Stimulated activated CD4-positive, alpha-beta T cell treated with anti-CD3 and anti-CD28 coated beads, Interleukin-4, amount 100 ng/mL, for 24 hours (primary cell): ENCODE data around the gene ZNF423.

Experiments
- DNase-seq: peaks from one replicate; pipeline ENCODE4 v3.0.0-alpha.2; 2020

The ZNF423 gene

GRCh38 chr16:49463529-49463928, 392.4 kb downstream of the ZNF423 start:
- peak; percentile 40 for DNase-seq

GRCh38 chr16:49462989-49463371, 392.9 kb downstream of the ZNF423 start:
- DNase-seq = no peak

DNA sequence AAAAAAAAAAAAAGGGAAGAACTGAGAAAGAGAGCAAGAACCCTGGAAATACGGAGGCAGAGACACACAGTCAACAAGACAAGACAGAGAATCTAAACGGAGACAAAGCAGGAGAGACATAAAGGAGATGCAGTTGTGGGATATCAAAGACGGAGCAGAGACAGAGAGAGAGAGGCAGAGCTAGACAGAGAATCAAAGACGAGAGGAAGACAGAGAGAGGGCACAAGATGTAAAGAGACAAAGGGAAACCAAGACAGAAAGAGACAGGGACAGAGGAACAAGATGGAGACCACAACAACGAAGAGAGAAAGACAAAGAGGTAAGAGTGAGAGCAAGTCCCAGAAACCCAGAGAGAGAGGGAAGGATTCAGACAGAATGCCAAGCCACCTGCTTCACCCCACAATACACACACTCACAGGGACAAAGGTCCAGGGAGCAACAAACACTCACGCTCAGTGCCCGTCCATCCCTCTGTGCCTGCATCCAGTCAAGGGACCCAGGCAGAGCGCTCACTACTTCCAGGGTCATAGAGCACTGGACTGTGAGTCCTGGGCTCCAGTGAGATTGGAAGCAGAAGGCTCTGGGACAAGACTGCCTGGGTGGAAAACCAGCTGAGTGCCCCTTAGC, 393.4 kb downstream of the ZNF423 start:
- DNase-seq = no peak

DNA sequence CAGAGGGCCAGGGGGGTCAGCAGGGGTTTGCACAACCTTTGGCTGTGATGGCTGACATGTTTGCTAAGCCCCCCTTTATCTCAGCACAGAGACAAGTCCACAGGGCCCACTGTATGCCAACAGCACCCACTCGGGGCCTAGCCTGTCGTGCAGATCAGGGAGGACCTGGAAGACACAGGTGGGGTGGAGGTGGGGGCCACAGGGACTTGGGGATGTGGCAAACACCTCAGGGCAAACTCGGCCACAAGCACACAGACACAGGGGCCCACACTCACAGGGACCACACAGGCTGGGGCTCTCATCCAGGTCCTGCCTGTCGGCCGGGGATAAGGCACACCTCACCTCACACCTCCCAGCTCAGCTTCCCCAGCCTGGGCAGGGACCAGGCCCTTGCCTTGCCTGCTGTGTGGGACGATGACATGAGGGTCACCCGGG, 394.4 kb downstream of the ZNF423 start:
- DNase-seq = no peak

DNA sequence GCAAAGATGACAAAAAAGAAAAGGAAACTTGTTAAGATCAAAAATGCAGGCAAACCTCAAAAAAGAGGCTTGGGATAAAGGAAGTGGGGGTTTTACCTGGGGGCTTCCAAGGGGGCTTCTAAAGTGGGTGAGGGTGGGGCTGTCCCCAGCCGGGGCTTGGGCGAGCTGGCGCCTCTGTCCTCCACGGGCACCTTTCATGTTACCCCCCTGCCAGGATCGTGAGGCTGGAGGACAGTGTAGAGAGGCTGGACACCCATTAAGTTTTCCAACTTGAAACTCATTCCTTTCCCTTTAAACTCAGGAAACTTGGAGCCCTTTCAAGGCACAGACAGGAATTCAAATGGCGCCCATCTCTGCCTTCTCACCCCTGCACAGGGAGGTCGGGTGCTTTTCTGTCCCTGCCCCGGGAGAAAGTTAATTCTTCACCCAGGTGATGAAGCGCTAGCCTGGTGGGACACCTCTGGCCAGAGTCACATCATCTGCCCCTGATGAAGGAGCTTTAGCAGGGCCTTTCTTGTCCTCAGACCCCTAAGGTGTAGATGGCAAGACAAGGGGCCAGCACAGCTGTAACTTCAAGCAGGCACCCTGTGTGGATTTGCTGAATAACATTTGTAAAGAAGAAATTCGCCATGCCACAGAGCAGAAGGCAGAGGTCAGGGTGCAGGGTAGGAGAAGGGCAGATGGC, 395.0 kb downstream of the ZNF423 start:
- no peak for DNase-seq

GRCh38 chr16:49459953-49460735, 395.8 kb downstream of the ZNF423 start:
- no peak for DNase-seq

GRCh38 chr16:49458656-49459445, 397.1 kb downstream of the ZNF423 start:
- no peak for DNase-seq

- no peak for DNase-seq
Observed at GRCh38 chr16:49458243-49458642, 397.7 kb downstream of the ZNF423 start.

DNA sequence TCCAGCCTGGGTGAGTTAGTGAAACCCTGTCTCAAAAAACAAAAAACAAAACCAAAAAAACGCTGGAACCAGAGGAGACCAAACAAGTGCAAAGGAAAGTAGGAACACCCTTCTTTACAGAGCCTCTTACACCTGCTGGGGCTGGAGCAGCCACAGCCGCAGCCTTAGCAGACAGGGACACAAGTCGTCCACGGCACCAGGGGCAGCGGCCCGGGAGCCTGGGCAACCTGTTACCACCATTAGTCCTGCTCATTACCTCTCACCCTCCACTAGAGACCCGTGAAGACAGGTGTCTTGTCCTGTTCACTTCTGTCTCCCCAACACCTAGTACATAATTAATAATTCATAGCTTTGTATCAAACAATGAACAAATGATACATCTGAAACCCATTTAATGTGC, 398.7 kb downstream of the ZNF423 start:
- no peak for DNase-seq

GRCh38 chr16:49456763-49457162, 399.1 kb downstream of the ZNF423 start:
- DNase-seq = no peak

GRCh38 chr16:49455991-49456745, 399.7 kb downstream of the ZNF423 start:
- DNase-seq = no peak

GRCh38 chr16:49455181-49455990, 400.5 kb downstream of the ZNF423 start:
- no peak for DNase-seq

DNA sequence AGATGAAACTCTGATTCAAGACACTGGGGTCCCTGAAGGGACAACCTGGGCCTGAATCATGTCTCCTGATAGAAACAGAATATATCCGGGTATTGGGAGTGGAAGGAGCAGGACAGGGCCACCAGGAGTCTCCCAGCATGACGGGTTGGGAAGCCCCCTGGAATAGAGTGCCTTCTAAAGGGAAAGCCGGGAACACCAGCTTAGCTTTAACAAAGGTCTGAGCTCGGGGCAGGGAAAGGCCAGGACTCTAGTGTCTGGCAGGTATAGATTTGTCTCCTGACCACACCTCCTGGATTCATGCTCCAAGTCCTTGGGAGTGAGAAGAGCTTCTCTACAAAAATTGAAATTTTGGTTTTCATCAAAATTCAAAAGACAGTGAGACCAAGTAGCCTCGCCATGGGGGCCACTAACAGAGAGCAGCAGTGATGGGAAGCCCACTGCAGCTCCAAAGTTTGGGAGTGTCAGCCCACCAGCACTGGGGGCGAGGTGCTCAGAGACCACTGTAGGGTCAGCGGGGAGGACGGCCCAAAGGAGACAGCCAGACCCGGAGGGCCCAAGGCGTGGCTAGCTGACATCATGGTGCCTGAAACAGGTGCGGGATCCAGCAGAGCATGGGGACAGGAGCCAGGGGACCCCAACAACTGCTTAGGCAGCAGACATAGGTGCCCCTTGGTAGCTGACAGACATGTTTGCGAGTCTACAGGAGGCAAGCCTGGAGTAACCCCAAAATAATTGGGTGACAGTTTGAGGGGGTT, 401.3 kb downstream of the ZNF423 start:
- no peak for DNase-seq

DNA sequence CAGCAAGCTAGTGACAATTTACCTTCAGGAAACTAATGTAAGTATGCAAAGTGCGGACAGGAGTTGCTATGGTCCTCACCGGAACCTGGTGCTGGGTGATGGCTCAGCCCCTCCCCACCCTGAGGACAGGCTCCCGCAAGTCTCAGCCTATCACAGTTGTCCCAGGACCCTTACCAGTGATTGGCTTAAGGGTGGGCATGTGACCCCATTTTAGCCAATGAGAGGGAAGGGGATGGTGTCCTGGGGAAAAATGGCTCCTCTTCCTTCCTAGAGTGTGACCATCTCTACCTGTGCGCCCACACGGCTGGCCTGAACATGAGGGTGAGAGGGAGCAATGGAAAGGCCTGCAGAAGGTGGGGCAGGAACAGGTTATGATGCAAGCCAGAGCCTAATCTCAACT, 401.9 kb downstream of the ZNF423 start:
- DNase-seq = no peak

- no peak for DNase-seq
Observed at GRCh38 chr16:49453021-49453420, 402.9 kb downstream of the ZNF423 start.

DNA sequence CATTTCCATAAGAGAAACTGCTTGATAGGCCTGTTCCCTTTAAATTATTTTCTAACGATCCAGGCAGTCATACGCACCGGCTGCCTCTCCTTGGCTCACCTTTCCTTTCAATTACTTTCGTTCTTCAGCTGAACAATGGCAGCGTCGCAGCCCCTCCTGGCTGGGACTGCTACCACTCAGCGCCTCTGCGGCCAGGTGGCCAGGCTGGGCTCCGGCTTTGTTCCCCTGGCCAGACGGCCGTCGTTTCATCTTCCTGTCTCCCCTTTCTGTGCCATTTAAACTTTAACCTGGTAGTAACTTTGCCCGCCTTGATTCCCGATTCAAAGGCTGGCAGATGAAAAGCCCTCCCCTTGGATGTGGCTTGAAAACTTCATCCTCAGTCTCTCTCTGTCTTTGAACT, 403.3 kb downstream of the ZNF423 start:
- no peak for DNase-seq

- no peak for DNase-seq
Observed at GRCh38 chr16:49452108-49452507, 403.8 kb downstream of the ZNF423 start.

- DNase-seq = no peak
Observed at GRCh38 chr16:49446805-49447204, 409.1 kb downstream of the ZNF423 start.

- no peak for DNase-seq
Observed at GRCh38 chr16:49443576-49443975, 412.3 kb downstream of the ZNF423 start.

- DNase-seq = no peak
Observed at GRCh38 chr16:49442805-49443204, 413.1 kb downstream of the ZNF423 start.

DNA sequence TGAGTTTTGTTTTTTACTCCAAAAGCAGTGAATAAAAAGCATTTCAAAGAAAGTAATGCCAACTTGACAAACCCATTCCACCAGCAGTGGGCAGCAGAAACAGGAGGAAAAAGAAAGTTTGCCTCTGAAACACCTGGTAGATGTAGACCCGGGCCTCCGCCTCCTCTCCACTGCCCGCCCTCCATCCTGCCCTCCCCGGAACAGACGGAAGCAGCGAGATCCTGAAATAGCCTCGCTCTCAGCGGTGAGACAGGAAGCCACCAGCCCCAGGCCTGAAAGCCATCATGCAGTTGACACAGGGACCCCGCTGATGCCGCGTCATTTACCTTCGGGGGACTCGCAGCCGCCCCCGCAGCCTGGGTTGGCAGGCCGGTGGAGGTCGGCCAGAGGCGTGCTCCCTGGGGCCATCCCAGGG, 414.5 kb downstream of the ZNF423 start:
- DNase-seq = peak; percentile 41
